Islet precursor cell (in vitro differentiated cells): ENCODE measurements around the gene ZDHHC3.
A peak's percentile ranks its signal among the peaks of the same experiment; 100 is the strongest.

Source experiments
- DNase-seq: peaks from one replicate; pipeline ENCODE4 v3.0.0-alpha.2; 2018

The ZDHHC3 gene, protein sequence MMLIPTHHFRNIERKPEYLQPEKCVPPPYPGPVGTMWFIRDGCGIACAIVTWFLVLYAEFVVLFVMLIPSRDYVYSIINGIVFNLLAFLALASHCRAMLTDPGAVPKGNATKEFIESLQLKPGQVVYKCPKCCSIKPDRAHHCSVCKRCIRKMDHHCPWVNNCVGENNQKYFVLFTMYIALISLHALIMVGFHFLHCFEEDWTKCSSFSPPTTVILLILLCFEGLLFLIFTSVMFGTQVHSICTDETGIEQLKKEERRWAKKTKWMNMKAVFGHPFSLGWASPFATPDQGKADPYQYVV

DNA sequence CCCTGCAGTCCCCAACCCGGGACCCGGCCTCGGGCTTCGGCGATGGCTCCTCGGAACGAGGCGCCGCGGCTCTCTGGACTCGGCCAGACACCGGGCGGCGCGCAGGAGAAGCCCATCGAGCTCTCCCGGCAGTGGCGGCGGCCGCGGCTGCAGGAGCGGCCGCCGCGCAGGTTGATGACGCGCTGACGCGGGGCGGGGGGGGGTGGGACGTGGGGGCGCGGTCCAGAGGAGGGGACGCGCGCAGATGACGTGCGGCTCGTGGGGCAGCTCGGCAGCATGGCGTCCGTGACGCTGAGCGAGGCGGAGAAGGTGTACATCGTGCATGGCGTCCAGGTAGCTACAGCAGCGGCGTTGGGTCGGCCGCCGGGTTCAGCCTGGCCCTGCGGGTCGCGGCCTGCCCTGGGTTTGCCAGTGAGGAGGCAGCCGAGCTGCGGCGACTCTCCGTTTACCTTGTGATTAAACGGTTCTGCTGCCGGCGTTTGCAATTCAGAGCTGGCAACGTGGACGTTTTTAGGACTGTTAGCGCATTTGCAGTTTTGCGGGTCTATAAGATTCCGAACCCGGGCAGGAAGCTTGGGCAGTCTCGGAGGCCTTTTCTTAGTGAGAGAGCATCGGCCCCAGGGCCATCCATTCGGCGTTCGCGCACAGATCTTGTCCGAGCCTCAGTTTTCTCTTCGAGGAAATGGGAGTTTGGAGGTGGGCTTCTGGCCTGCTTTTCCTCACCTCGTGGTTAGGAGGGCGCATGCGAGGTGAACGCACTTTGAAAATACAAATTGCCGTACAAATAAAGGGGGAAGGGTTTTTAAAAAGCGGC, at the start of gene ZDHHC3, which contains the start of gene EXOSC7:
Gene ZDHHC3 (minus strand): TSS at position 173 of the 814 bp plus-strand sequence. CDS start 16,738 bp downstream, outside the sequence.
Gene EXOSC7 (plus strand): TSS at position 243 of the 814 bp plus-strand sequence. CDS start 34 bp downstream, at position 277.
- DNase-seq: peak; percentile 92

DNA sequence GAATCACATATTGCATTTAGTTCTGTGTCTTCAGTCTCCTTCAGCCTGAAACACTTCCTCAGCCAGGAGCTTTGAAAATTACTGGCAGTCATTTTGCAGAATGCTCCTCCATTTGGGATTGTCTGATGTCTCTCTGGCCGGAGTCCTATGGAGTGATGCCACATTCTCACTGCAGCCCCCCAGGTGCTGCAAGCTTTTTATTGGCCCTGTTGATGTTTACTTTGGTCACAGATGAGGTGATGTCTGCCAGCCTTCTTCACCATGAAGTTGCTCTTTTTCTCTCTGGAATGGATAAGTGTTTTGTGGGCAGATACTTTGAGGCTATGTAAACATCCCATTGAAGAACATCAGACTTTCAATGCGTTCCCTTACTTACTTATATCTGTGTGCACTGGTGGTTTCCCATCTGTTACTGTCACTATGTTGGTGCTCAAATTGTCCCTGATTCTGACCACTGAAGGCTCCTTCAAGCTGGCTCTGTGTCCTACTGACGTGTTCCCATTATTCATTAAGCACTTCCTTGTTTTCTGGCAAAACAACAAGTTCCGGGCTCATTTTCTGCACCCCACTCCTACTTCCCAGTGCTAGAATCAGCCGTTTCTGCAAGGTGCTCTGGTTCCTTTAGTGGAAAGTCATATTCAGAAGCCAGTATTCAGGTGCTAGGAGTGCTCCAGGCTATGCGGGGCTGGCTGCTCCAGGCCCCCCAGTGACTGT, 48.7 kb upstream of the ZDHHC3 start:
- DNase-seq: no peak

DNA sequence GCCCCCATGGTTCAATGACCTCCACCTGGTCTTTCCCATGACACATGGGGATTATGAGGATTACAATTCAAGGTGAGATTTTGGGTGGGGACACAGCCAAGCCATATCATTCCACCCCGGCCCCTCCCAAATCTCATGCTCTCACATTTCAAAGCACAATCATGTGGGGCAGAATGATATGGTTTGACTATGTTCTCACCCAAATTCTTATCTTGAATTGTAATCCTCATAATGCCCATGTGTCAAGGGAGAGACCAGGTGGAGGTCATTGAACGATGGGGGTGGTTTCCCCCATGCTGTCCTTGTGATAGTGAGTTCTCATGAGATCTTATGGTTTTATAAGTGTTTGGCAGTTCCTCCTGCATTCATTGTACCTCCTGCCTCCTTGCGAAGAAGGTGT, 47.7 kb upstream of the ZDHHC3 start:
- DNase-seq: no peak

DNA sequence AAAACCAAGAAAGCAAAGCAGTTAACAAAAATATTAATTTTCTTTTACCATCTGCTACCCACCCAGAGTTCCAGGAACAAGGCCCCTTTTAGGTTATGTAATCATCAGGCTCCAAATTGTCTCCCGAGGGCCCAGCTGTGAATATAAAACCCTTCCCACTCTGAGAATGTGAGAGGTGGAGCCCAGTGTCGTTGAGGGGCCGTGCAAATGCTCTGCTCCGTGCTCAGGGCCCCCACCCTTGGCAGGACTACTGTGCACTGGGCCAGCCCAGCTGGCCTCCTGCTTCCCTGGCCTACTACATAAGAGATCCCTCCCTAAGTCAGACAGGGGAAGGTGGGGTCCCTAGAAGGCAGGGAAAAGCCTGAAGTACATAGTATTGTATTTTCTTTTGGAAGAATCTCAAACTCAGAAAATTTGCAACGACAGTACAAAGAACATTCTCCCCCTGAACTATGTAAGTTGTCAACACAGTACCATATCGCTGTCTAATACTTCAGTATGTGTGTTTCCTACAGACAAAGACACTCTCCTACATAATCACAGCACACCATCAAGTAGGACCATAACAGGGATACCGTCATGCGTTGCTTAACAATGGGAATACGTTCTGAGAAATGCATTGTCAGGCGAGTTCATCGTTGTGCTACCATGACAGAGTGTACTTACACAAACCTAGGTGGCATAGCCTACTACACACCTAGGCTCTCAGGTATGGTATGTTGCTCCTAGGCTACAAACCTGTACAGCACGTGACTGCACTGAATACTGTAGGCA, 45.7 kb upstream of the ZDHHC3 start:
- no peak for DNase-seq

DNA sequence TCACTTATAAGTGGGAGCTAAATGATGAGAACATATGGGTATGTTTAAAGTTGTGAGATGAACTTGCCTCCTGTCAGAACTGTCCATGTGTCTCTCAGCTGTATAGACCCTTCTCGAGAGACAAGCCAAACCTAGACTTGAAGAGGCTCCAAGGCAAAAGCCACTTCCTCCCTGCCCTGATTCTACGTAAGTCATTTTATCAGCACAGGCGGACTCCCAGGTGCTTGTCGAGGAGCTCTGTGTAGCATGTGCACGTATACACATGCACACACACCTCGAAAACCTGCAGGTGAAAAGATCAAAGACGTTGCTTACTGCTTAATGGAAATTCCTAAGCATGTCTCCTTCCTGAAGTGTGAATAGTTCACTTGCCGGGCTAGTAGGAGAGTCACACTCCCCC, 44.6 kb upstream of the ZDHHC3 start:
- DNase-seq: no peak

DNA sequence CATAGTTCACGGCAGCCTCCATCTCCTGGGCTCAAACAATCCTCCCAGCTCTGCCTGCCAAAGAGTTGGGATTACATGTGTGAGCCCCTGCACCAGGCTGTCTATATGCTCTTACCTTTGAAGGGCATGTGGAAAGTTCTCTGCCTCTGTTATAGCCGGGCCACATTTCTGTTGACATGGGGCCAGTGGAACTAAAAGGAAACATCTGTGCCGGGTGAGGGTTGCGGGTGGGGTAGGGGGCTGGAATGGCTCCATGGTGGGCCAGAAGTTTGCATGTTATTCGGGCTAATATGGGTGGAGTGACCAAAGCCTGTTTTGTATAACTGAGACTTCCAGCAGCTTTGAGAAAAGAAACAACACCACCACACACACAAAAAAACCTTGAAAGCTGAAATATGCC, 41.8 kb upstream of the ZDHHC3 start:
- DNase-seq: no peak

DNA sequence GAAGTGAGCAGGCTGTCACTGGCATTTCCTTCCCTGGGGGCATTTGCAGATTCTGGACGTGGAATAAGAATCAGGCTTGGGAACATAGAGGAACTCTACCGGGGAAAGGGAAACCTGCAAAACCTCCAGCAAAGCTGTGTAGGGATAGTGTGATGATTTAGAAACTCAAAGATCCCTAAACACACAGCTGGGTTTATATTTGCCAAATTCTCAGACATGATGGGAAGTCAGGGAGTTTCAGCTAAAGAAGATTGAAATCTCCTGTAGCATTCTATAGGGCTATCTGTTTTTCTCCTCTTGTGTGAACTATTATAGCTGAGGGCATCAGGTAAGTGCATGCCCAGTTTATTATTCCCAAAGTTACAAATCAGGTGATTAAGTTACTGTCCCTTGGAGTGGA, 40.9 kb upstream of the ZDHHC3 start:
- DNase-seq: no peak

DNA sequence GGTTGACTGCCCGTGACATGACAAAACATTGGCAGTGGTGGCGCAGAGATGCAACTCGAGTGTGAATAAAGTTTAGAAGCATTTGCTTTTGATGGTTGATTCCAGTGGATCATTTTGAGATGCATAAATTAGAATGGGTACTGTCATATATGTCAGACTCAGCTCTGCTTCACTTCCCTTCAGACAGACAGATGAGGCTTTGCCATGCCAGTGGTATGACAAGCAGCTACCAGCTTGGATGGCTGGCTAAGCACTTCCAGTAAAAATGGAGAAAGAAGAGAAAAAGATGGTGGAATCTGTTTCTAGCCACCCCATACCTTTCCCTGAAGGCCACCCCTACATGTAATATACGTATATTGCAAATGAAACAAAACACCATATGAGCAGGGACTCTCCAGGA, 36.6 kb upstream of the ZDHHC3 start:
- no peak for DNase-seq

DNA sequence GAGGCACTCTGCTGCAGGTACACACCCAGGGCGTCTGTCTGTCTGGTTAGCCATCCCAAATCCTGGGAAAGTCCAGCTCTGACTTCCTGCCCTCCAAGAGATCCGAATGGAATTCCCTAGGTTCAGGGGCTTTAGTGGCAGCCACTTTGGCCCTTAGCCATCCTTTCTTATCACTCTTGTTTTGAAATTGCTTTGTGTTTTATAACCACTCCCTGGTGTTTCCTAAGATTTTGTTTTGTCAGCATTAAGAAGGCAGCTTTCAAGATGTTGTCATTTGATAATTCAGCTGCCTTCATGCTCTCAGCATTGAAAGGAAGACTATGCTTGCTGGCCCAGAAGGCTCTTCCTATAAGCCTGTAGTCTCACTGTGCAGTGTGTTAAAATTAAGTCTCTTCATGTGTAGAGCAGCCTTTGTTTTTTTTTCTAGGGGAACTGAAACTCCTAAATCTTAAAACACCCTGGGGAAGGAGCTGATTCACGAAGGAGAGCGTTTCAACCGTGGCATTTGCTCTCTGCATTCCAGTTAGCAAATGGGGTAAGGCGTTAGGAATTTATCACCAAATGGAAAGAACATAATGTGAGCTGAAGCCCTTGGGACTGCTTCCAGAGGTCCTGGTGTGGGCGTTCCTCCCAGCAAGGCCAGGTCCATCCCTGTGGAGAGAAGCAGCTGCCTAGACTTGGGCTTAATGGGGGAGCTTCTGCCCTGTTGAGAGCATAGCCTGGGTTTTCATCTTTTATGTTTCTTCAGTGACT, 36.0 kb upstream of the ZDHHC3 start:
- no peak for DNase-seq

DNA sequence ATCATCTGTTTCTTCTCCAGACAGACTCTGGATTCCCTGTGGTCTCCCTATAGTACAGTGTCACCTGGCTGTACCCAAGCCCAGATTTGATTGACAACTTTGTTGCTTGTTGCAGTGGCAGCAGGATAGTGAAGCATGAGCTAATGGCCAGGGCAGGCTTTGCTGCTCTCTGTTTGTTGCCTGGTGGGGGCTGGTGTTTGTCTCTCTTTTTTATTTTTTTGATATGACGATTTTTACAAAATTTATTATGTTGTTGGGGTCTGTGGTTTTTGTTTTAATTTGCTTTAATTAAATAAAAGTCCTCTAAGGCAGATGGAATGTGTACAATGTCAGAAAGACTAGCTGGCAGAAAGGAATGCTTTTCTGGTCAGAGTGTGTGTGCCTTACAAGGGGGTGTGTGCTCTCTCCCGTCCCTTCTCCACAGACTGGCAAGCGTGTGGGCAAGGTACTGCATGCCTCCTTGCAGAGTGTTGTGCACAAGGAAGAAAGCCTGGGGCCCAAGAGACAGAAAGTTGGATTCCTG, 34.9 kb upstream of the ZDHHC3 start:
- no peak for DNase-seq

DNA sequence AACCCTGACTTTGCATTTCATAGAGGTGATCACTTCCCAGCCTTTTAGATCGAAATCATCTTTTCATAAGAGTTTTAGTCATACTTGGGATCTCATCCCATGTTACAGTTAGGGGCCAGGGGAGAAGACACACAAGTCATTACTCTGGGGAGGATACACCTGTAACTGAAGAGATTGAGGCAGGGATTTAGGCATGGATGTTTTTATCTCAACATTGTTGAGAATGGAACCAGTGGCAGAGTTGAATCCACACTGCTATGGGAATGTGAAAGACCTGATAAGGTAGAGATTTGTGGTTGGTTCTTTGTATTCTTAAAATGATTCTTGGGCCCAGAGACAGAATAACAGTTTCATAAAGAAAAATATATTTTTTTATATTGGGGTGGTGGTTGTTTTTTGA, 33.9 kb upstream of the ZDHHC3 start:
- no peak for DNase-seq

DNA sequence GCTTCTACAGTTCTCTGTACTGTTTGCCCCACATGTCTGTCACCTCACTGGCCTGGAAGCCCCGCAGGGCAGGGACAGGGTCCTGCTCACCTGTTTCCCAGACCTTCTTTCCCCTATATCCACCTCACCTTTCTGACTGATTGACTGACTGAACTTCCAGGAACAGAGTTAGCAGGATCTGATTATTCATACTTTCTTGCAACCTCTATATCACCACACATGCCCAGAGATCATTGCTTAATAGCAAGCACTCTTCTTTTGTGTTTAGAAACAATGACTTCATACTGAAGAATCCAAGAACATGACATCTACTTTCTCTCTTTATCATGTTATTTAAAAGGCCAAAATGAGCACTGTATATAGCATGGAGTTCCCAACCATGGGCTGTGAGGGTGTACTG, 32.1 kb upstream of the ZDHHC3 start:
- DNase-seq: no peak

DNA sequence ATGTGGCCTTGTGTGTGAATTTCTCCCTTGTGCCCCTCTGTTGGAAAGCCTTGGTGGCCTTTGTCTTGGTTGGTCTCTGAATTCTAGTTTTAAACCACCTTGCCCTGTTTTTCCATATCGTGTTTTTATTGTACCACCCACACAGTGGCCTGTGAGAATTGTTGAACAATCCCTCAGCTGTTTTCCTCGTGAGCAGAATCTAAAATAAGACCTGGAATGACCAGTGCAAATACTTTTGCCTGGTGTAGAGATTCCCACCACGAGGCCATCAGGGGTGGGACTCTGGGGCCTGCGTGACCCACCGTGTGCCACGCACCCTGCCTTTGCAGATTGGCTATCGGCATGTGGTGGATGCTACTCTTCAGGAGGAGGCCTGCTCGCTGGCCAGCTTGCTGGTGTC, 31.1 kb upstream of the ZDHHC3 start:
- no peak for DNase-seq

DNA sequence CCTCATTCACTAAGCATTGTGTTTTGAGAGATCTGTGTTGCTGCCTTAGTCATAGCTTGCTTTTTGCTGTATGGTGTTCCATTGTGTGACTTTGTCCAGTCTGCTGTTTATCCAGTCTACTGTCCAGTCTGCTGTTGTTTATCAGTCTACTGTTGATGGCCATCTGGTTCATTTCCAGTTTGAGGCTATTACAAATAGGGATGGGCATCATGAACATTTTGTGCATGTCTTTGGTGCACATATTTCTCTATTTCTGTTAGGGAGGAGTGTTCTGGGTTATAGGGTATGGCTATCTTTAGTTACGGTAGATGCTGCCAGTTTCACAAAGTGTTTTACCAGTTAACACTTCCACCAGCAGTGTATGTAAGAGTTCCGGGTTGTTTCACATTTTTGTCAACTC, 27.9 kb upstream of the ZDHHC3 start:
- DNase-seq: no peak

DNA sequence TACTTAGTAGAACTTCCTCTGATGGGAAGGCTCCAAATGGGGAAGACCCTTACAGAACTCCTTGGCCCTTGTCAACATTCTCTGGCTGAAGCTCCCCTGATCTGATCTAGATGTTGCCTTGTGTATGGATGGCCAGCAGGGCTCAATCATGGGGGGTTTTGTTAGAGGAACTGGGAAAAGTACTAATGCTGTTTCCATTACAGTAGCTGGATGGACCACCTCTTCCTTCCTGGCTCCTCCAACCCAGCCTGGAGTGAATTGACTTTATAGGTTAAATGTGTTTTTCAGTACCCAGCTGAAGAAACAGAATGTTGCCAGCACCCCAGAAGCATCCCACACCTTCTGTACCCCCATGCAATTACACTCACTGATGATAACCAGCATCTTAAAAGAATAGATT, 27.4 kb upstream of the ZDHHC3 start:
- no peak for DNase-seq

DNA sequence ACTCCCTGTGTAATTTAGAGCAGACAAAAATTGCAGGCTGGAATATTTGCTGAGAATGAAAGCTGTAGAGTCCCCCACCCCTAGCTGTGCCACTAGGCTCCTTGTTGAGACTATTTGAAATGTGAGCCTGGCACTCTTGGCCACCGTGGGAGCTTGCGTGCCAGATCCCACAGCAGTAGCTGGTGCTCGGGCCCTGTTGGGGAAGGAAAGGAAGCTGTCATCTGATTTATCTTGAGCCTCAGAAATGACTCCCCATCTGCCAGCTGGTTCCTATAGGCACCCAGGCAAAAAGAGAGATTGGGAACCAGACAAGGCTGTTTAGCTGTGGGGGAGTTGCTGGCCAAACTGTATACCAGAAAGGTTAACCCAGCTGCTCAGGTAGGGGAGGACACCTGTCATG, 26.7 kb upstream of the ZDHHC3 start:
- DNase-seq: no peak

DNA sequence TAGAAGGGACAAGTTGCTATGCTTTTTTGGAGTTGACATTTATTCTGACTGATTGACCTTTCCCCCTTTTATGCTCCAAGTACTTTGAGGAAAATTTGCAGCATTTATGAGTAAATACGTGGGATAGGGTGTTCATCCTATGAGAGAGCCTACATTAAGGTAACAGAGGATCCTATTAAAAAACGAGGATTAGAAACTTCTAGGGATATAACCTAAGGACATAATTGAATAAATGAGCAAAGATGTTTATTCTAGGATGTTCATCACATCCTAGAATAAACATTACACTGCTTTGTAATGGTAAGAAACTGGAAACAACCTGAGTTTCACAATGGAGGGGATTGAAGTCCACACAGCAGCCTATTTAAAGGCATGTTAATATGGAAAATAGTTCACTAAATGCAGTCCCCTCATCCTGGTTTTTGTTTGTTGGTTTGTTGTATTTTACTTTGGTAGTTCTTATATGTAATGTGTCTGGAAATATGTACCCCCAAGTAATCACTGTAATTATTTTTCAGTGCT, 26.2 kb upstream of the ZDHHC3 start:
- DNase-seq: no peak

DNA sequence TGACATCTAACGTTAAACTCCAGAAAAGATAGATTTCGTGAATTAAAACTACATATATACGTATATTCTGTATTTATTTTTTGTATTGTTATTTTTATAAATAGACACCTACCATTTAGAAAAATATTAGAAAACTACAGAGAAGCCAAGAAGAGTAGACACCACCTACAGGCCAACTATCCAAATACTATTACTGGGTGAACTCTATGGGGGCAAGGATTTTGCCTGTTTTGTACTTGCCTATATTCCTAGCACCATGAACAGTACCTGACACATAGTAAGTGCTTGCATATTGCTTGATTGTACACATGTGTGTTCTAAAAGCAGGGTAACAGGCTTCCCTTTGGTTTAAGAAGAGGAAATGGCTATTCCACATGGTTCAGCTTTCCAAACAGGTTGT, 25.8 kb upstream of the ZDHHC3 start:
- DNase-seq: no peak

DNA sequence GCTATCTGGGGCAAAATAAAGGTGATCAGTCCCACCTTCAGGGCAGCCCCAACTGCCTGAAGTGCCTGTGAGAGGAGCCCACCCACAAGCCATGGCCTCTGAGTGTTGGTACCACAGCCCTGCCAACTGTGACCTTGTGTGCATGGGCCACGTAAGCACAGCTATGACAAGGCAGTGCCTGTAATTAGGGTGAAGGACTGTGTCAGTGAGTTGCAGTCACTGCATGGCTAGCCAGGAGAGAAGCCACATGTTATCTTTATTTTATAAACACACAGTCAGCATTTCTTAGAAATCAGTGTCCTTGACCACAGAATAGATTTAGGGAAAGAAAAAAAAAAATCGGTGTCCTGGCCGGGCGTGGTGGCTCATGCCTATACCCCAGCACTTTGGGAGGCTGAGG, 24.8 kb upstream of the ZDHHC3 start:
- no peak for DNase-seq

DNA sequence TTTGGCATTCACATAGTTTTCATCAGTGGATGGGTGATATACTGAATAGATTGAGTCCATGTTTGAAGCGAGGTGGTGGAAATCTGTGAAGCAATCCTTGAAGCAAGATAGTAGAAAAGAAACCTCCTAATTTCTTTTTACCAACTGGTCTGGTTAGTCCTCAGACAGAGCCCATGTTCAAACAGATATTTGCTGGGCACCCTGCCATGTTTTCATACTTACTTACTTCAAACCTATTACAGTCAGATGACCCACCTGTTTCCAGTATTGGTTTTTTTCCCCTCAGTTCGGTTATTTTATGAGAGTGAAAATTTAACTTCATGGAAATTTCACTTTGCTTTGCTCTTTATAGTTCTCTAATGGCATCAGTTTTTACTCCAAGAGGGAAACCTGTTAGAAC, 23.8 kb upstream of the ZDHHC3 start:
- no peak for DNase-seq

DNA sequence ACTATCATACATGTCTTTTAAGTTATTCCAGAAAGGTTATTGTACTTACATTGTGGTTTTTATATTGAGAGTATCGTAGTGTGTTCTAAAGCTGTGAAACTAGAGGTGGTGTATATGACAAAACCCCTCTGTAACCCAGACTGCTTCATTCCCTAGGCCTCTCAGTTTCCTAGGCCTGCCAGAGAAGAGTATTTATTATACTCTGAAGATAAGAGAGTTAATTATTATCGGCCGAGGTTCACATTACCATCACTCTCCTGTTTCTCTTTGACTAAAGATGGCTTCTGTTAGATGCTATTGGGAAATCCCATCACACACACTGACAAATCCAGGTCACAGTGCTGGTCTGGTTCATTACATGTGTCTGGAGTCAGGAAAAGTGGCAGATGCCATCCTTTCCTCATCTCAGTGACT, 20.6 kb upstream of the ZDHHC3 start:
- no peak for DNase-seq
